ENCODE measurements around the gene PLD5.
"Not testable (repeated sequence)": the region's sequence is repeated elsewhere in the genome, so short reads cannot be mapped to it uniquely, and the experiment has no call there.

The PLD5 gene

GRCh38 chr1:242178924-242179708, 345.4 kb downstream of the PLD5 start:
- no peak for DNase-seq (ENCODE audit: low spot score)

GRCh38 chr1:242178436-242178835, 346.1 kb downstream of the PLD5 start:
- no peak for DNase-seq (ENCODE audit: low spot score)
- no peak for FAIRE-seq

More at GRCh38 chr1:242178924-242179708, 345.4 kb downstream of the PLD5 start:
- FAIRE-seq, result no peak

- DNase-seq (ENCODE audit: low spot score), result no peak
- no peak for FAIRE-seq
These were observed 362.4 kb downstream of the PLD5 start for GRCh38 chr1:242162140-242162539.

- FAIRE-seq, result no peak
- peak; percentile 41 for DNase-seq (ENCODE audit: low spot score)
These were observed 377.2 kb downstream of the PLD5 start for GRCh38 chr1:242147096-242147976.

- FAIRE-seq (no peak), DNase-seq (ENCODE audit: low spot score) (no peak)
These were observed 377.8 kb downstream of the PLD5 start for GRCh38 chr1:242146652-242147051.

GRCh38 chr1:242140836-242141235, 383.7 kb downstream of the PLD5 start:
- no peak for FAIRE-seq
- DNase-seq (ENCODE audit: low spot score), result no peak

GRCh38 chr1:242139986-242140385, 384.5 kb downstream of the PLD5 start:
- DNase-seq (ENCODE audit: low spot score) (no peak), FAIRE-seq (no peak)

GRCh38 chr1:242139442-242139841, 385.1 kb downstream of the PLD5 start:
- DNase-seq (ENCODE audit: low spot score) (no peak), FAIRE-seq (no peak)

- FAIRE-seq (no peak), DNase-seq (ENCODE audit: low spot score) (no peak)
These were observed 390.7 kb downstream of the PLD5 start for GRCh38 chr1:242133796-242134195.

- FAIRE-seq (no peak), DNase-seq (ENCODE audit: low spot score) (no peak)
These were observed 391.1 kb downstream of the PLD5 start for GRCh38 chr1:242133351-242133750.

- DNase-seq (ENCODE audit: low spot score), result no peak
- FAIRE-seq, result no peak
These were observed 392.2 kb downstream of the PLD5 start for GRCh38 chr1:242132121-242132817.

GRCh38 chr1:242128951-242129502, 395.5 kb downstream of the PLD5 start:
- peak; percentile 51 for FAIRE-seq
- DNase-seq (ENCODE audit: low spot score), result peak; percentile 16

GRCh38 chr1:242120432-242120831, 404.1 kb downstream of the PLD5 start:
- DNase-seq (ENCODE audit: low spot score), result no peak
- FAIRE-seq, result no peak

GRCh38 chr1:242100921-242101320, 423.6 kb downstream of the PLD5 start:
- no peak for FAIRE-seq
- no peak for DNase-seq (ENCODE audit: low spot score)

GRCh38 chr1:242097283-242097682, 427.2 kb downstream of the PLD5 start:
- DNase-seq (ENCODE audit: low spot score); FAIRE-seq: not testable (repeated sequence)

- FAIRE-seq, result no peak
- no peak for DNase-seq (ENCODE audit: low spot score)
These were observed 431.4 kb downstream of the PLD5 start for GRCh38 chr1:242093116-242093515.

- DNase-seq (ENCODE audit: low spot score) (no peak), FAIRE-seq (no peak)
These were observed 434.6 kb downstream of the PLD5 start for GRCh38 chr1:242089911-242090310.

GRCh38 chr1:242088875-242089274, 435.6 kb downstream of the PLD5 start:
- FAIRE-seq, result no peak
- DNase-seq (ENCODE audit: low spot score), result no peak

- FAIRE-seq (no peak), DNase-seq (ENCODE audit: low spot score) (no peak)
These were observed 437.8 kb downstream of the PLD5 start for GRCh38 chr1:242086706-242087105.

- DNase-seq (ENCODE audit: low spot score) (no peak), FAIRE-seq (no peak)
These were observed 438.4 kb downstream of the PLD5 start for GRCh38 chr1:242086093-242086492.

GRCh38 chr1:242083742-242084141, 440.8 kb downstream of the PLD5 start:
- DNase-seq (ENCODE audit: low spot score) (no peak), FAIRE-seq (no peak)

Measured in RCC 7860 (cell line).